PFSK-1 (cell line): ENCODE data around the gene GRK3.

Experiments
- FOXP2 ChIP-seq: optimal IDR thresholded peaks from 2 replicates; pipeline ENCODE3; 2011; ENCODE audit warnings: borderline replicate concordance, control low read depth, inconsistent platforms; ENCODE audit not compliant: insufficient read depth; ENCODE audit errors: extremely low read length, extremely low read depth
- POLR2AphosphoS5 ChIP-seq: IDR thresholded peaks from 2 replicates; pipeline ENCODE4 v1.6.1; 2012; ENCODE audit warnings: low read depth, mild to moderate bottlenecking, control low read depth, low read length, moderate library complexity
- REST ChIP-seq, 2 experiments: IDR thresholded peaks; 2 replicates each; pipeline versions ENCODE4 v1.6.1 to v1.8.0; 2011 to 2012; ENCODE audit warnings: low read depth in 2 of 2, low read length in 2 of 2, control low read depth in 1 of 2, inconsistent platforms in 1 of 2, mild to moderate bottlenecking in 1 of 2, moderate library complexity in 1 of 2; ENCODE audit not compliant: insufficient read depth in 1 of 2
- SIN3A ChIP-seq: IDR thresholded peaks from 2 replicates; pipeline ENCODE4 v1.6.1; 2012; ENCODE audit warnings: mild to moderate bottlenecking, low read length, moderate library complexity, borderline replicate concordance; ENCODE audit not compliant: insufficient read depth
- TAF1 ChIP-seq: IDR thresholded peaks from 2 replicates; pipeline ENCODE4 v1.6.1; 2012; ENCODE audit warnings: low read length, control low read depth, borderline replicate concordance; ENCODE audit not compliant: insufficient read depth

GRK3 gene

GRCh38 chr22:25759825-25760231 lies 195.4 kb downstream of the GRK3 start:
- TF ChIP-seq REST (IDR thresholded peaks at IDR 0.05; ENCODE audit: insufficient read depth in 1 of 2, low read depth in 2 of 2, low read length in 2 of 2) (no peak), POLR2AphosphoS5 (no peak), SIN3A (no peak), TAF1 (no peak), FOXP2 (no peak)

GRCh38 chr22:25760294-25760693 lies 195.8 kb downstream of the GRK3 start:
- TF ChIP-seq SIN3A: no peak
- TF ChIP-seq POLR2AphosphoS5: no peak
- TF ChIP-seq TAF1: no peak
- no peak for TF ChIP-seq REST (IDR thresholded peaks at IDR 0.05; ENCODE audit: insufficient read depth in 1 of 2, low read depth in 2 of 2, low read length in 2 of 2)
- TF ChIP-seq FOXP2: no peak

GRCh38 chr22:25760848-25761595 lies 196.5 kb downstream of the GRK3 start:
- no peak for TF ChIP-seq SIN3A
- no peak for TF ChIP-seq TAF1
- TF ChIP-seq POLR2AphosphoS5: no peak
- TF ChIP-seq REST (IDR thresholded peaks at IDR 0.05; ENCODE audit: insufficient read depth in 1 of 2, low read depth in 2 of 2, low read length in 2 of 2): no peak
- no peak for TF ChIP-seq FOXP2

DNA sequence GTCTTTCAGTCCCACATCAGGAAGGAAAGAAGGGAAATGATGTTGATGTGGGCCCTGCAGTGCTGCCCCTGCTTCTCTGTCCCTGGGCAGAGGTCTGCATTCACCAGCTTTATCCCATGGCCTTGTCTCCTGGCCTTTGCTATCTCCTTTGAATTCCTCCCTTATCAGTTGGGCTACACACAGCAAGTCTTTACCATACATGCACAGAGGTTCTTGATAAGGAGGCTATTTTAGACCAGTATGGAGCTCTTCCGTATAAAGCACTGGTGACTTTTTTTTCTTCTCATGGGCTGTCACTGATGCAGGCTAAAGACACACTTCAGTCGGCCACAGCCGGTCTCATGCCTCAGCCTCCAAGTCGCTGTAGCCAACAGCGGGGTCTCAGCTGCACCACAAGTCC lies 197.7 kb downstream of the GRK3 start:
- TF ChIP-seq REST (IDR thresholded peaks at IDR 0.05; ENCODE audit: insufficient read depth in 1 of 2, low read depth in 2 of 2, low read length in 2 of 2) (no peak), SIN3A (no peak), TAF1 (no peak), POLR2AphosphoS5 (no peak), FOXP2 (no peak)
